Thyroid gland (tissue), 4 donors: ENCODE results near the gene RGSL1. TPM values are rescaled to one million over a fixed set of nuclear protein-coding genes. Genes with fewer than 3 reads are reported as not detected.

Experiments used
- DNase-seq, 2 donors: peaks; one replicate each; pipeline ENCODE4 v3.0.0-alpha.2; 2019
- H3K27ac ChIP-seq, 3 donors: fragments of 200-600 bp; sonication (generic); 1 replicate in 2 of 3; 2 replicates in 1 of 3; pipeline ENCODE4 v1.5.1; 2016 to 2019; ENCODE audit warnings: mild to moderate bottlenecking in 1 of 3, moderate library complexity in 1 of 3
- H3K27me3 ChIP-seq: fragments of 200-600 bp; sonication (generic); one replicate; pipeline ENCODE4 v1.5.1; 2019
- H3K36me3 ChIP-seq, 2 donors: fragments of 200-600 bp; sonication (generic); one replicate each; pipeline ENCODE4 v1.5.1; 2016 to 2019
- H3K4me1 ChIP-seq, 2 donors: fragments of 200-600 bp; sonication (generic); one replicate each; pipeline ENCODE4 v1.5.1; 2017 to 2019
- H3K4me3 ChIP-seq, 3 donors: fragments of 200-600 bp; sonication (generic); replicated peaks in 1 of 3; 1 replicate in 2 of 3; 2 replicates in 1 of 3; pipeline ENCODE4 v1.5.1; 2016; ENCODE audit warnings: mild to moderate bottlenecking in 1 of 3
- H3K9me3 ChIP-seq: fragments of 200-600 bp; sonication (generic); one replicate; pipeline ENCODE4 v1.5.1; 2017
- POLR2A ChIP-seq, 2 donors: fragments of 450-650 bp; IDR thresholded peaks; one replicate each; pipeline ENCODE4 v1.6.1; 2017; ENCODE audit warnings: antibody characterized with exemption in 2 of 2, mild to moderate bottlenecking in 2 of 2, moderate library complexity in 1 of 2
- WGBS, 2 donors: methylation state at CpG; one replicate each; pipeline ENCODE4 v1.1.5; 2017; 5-methylcytosine and 5-hydroxymethylcytosine counted together
- intact Hi-C: fragments of 100-400 bp; cut with DNase I; formaldehyde crosslinking; loops from one replicate; pipeline ENCODE4 v1.15.1; 2023
- total RNA-seq, 4 donors: library from RNA; depleted of rRNA; stranded (reverse); fragments of >200 nt; gene quantifications; one replicate each; pipeline ENCODE4 v1.2.3, GENCODE V29; 2016
- TF ChIP-seq, protein P1 (sequence below), 6 experiments: fragments of 200-600 bp in 3 of 6; fragments of 450-650 bp in 3 of 6; sonication (generic) in 3 of 6; IDR thresholded peaks; one replicate each; pipeline ENCODE4 v1.5.1; 2016 to 2019; ENCODE audit warnings: antibody characterized with exemption in 6 of 6, mild to moderate bottlenecking in 2 of 6, inconsistent platforms in 1 of 6, moderate library complexity in 1 of 6

The RGSL1 gene
- total RNA-seq, 4 donors from 2014 or later: 0.27 TPM; not detected in 3

- no peak for TF ChIP-seq POLR2A (IDR thresholded peaks at IDR 0.05)
- TF ChIP-seq, protein P1, sequence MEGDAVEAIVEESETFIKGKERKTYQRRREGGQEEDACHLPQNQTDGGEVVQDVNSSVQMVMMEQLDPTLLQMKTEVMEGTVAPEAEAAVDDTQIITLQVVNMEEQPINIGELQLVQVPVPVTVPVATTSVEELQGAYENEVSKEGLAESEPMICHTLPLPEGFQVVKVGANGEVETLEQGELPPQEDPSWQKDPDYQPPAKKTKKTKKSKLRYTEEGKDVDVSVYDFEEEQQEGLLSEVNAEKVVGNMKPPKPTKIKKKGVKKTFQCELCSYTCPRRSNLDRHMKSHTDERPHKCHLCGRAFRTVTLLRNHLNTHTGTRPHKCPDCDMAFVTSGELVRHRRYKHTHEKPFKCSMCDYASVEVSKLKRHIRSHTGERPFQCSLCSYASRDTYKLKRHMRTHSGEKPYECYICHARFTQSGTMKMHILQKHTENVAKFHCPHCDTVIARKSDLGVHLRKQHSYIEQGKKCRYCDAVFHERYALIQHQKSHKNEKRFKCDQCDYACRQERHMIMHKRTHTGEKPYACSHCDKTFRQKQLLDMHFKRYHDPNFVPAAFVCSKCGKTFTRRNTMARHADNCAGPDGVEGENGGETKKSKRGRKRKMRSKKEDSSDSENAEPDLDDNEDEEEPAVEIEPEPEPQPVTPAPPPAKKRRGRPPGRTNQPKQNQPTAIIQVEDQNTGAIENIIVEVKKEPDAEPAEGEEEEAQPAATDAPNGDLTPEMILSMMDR (IDR thresholded peaks at IDR 0.05): no peak
- intact Hi-C loops: no loop called here
- Histone ChIP-seq H3K36me3 (no peaks in the 10 kb centered on the region), H3K4me3 (no peak overlapping the region), H3K4me1 (no peaks in the 10 kb centered on the region), H3K27ac (no peak overlapping the region), H3K27me3 (no peaks in the 10 kb centered on the region), H3K9me3 (no peaks in the 10 kb centered on the region)
- DNase-seq: no peak
- 82 to 87% methylated on average over 11 of the region's 11 CpGs for WGBS, 2 donors
These were observed 19.5 kb upstream of the RGSL1 start for GRCh38 chr1:182430263-182431068.

DNA sequence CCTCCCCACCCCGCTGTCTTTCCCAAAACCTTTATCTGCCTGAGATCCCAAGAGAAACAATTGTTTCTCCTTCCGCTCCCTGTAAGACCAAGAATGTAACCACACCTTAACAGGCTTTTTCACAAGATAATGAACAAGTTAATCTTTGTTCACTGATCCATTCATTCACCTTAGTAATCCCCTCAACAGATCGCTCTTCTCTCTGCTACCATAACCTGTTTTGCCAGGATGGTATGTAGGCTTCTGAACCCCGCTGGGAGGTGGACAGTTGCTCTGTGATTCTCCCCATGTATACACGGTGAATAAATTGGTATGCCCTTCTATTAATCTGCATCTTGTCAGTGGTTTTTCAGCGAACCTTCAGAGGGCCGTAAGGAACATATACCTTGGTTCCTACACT, 18.7 kb upstream of the RGSL1 start:
- no peaks in the 10 kb centered on the region for H3K4me1 ChIP-seq
- WGBS, 2 donors: 89 to 91% methylated on average over 7 of the region's 7 CpGs
- intact Hi-C loops: no loop called here
- no peaks in the 10 kb centered on the region for H3K36me3 ChIP-seq
- H3K27me3 ChIP-seq: no peaks in the 10 kb centered on the region
- no peak for DNase-seq
- H3K9me3 ChIP-seq: no peaks in the 10 kb centered on the region
- TF ChIP-seq POLR2A (IDR thresholded peaks at IDR 0.05): no peak
- TF ChIP-seq, protein P1 (IDR thresholded peaks at IDR 0.05): no peak
- H3K4me3 ChIP-seq: no peak overlapping the region
- H3K27ac ChIP-seq: no peak overlapping the region

- Histone ChIP-seq H3K36me3 (no peaks in the 10 kb centered on the region), H3K4me1 (no peaks in the 10 kb centered on the region), H3K27ac (no peak overlapping the region), H3K9me3 (no peaks in the 10 kb centered on the region), H3K27me3 (no peaks in the 10 kb centered on the region), H3K4me3 (no peak overlapping the region)
- 96 to 97% methylated on average over 1 of the region's 1 CpG for WGBS, 2 donors
- DNase-seq: no peak
- TF ChIP-seq POLR2A (IDR thresholded peaks at IDR 0.05): no peak
- TF ChIP-seq, protein P1 (IDR thresholded peaks at IDR 0.05): no peak
- intact Hi-C loops: no loop called here
These were observed 16.4 kb upstream of the RGSL1 start for GRCh38 chr1:182433580-182433979.

GRCh38 chr1:182438326-182438725, 11.6 kb upstream of the RGSL1 start:
- no peaks in the 10 kb centered on the region for H3K36me3 ChIP-seq
- intact Hi-C loops: no loop called here
- H3K9me3 ChIP-seq: no peaks in the 10 kb centered on the region
- H3K4me3 ChIP-seq: no peak overlapping the region
- no peaks in the 10 kb centered on the region for H3K27me3 ChIP-seq
- DNase-seq: no peak
- H3K4me1 ChIP-seq: no peaks in the 10 kb centered on the region
- 82 to 100% methylated on average over 1 of the region's 1 CpG for WGBS, 2 donors
- TF ChIP-seq, protein P1 (IDR thresholded peaks at IDR 0.05): no peak
- no peak for TF ChIP-seq POLR2A (IDR thresholded peaks at IDR 0.05)
- H3K27ac ChIP-seq: no peak overlapping the region

DNA sequence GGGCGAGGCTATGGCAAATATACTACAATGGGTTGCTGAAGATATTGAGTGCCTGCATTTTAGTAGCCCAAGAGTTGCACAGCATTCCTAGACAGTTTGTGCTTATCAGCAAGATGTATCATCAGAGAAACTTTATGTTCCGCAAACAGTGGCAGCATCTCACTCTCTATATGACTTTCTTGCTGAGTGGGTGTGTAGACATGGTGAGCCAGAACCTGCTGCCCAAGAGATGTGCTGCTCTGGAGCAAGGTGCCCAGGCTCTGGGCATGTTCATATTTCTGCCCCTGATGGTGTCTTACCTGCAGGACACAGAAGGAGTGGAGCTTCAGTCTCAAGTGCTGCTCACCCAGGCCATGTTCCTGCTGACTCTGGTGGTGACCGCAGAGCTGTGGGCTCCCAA, 8.2 kb upstream of the RGSL1 start:
- Histone ChIP-seq H3K4me3 (no peak overlapping the region), H3K36me3 (no peaks in the 10 kb centered on the region), H3K27ac (no peak overlapping the region), H3K27me3 (no peaks in the 10 kb centered on the region), H3K4me1 (no peaks in the 10 kb centered on the region), H3K9me3 (no peaks in the 10 kb centered on the region)
- WGBS, 2 donors: 97% methylated on average over 3 of the region's 3 CpGs
- TF ChIP-seq, protein P1 (IDR thresholded peaks at IDR 0.05): no peak
- TF ChIP-seq POLR2A (IDR thresholded peaks at IDR 0.05): no peak
- intact Hi-C loops: no loop called here
- no peak for DNase-seq
